HUES6 (cell line): Measurements from ENCODE around the gene ARFGAP1.
"Not testable (repeated sequence)": the region's sequence is repeated elsewhere in the genome, so short reads cannot be mapped to it uniquely, and the experiment has no call there.

Experiments
- H3K27ac ChIP-seq: 2 replicates; pipeline ENCODE4 v1.7.0; 2013; ENCODE audit warnings: low read depth, mild to moderate bottlenecking, low read length, inconsistent platforms
- H3K27me3 ChIP-seq: 2 replicates; pipeline ENCODE4 v1.6.1; 2013; ENCODE audit warnings: low read length; ENCODE audit not compliant: control insufficient read depth, insufficient read depth
- H3K36me3 ChIP-seq: 2 replicates; pipeline ENCODE4 v1.6.1; 2013; ENCODE audit warnings: low read length; ENCODE audit not compliant: control insufficient read depth, insufficient read depth
- H3K4me1 ChIP-seq: 2 replicates; pipeline ENCODE4 v1.6.1; 2013; ENCODE audit warnings: low read length; ENCODE audit not compliant: control insufficient read depth, insufficient read depth
- H3K4me3 ChIP-seq: 2 replicates; pipeline ENCODE4 v1.5.1; 2013; ENCODE audit warnings: low read depth, low read length
- H3K9ac ChIP-seq: one replicate; pipeline ENCODE4 v1.6.1; 2013; ENCODE audit warnings: mild to moderate bottlenecking, low read length
- H3K9me3 ChIP-seq: 2 replicates; pipeline ENCODE4 v1.6.1; 2013; ENCODE audit warnings: low read depth, low read length; ENCODE audit not compliant: control insufficient read depth, insufficient read depth

Gene ARFGAP1

DNA sequence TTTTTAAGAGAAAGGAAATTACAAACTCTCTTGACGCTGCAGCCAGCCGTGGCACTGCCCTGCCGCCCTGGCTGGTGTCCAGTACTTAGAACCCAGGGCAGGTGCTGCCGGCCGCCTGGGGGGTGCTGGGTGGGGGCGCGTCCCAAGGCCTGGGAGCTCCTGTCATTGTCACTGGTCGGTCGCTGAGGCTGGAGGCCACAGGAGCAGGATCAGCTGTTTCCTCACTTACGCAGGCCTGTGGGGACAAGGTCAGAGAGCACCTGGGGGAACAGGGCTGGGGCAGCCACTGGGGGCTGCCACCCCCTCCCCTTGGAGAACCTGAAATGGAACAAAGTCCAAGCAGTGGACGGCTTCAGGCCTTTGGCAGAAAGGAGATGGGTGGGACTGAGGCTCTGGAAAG is 31.3 kb upstream of the ARFGAP1 start:
- H3K27ac ChIP-seq, result no peak overlapping the region
- no peak overlapping the region for H3K4me3 ChIP-seq
- H3K4me1 ChIP-seq, result no peaks in the 10 kb centered on the region; the same call in 1 of the 2 replicates
- peaks cover 2% of the 10 kb centered on the region; the same call in 1 of the 2 replicates for H3K27me3 ChIP-seq
- H3K9ac ChIP-seq, result no peak overlapping the region
- H3K36me3 ChIP-seq, result no peaks in the 10 kb centered on the region
- no peaks in the 10 kb centered on the region for H3K9me3 ChIP-seq

- Histone ChIP-seq H3K4me1 (peaks cover 12% of the 10 kb centered on the region), H3K27ac (no peak overlapping the region), H3K36me3 (no peaks in the 10 kb centered on the region), H3K4me3 (no peak overlapping the region), H3K9me3 (no peaks in the 10 kb centered on the region), H3K27me3 (peaks cover 7% of the 10 kb centered on the region; the same call in 1 of the 2 replicates), H3K9ac (no peak overlapping the region)
These were observed 29.9 kb upstream of the ARFGAP1 start for GRCh38 chr20:63242736-63243135.

DNA sequence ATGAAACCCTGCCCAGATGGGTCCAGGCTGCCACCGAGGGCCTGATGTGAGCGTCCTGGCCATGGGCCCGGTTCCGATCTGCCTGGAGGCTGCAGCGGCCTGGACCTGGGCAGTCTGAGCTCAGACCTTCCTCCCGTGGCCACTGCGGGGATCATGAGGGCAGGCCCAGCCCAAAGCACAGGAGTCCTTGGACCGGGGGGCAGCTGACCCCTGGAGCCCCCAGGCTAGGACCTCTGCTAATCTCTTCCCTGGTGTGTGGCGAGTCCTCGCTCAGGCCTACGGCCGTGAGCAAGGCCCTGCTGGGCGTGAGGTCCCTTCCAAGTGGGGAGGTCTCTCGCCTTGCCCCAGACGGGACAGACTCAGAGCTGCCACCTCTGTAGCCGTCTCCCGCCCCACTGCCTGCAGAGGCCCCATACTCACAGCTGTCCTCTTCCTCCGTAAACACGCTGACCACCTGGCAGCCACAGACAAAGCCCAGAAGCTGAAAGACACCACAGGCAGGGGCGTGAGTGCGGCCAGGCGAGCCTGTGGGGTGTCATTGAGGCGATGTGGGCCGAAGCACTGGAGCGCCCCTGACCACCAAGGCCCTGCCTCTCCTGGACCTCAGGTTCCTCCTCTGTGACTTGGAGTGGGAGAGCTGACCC is 28.9 kb upstream of the ARFGAP1 start:
- H3K4me3 ChIP-seq, result no peak overlapping the region
- H3K27me3 ChIP-seq, result peaks cover 9% of the 10 kb centered on the region; the same call in 1 of the 2 replicates
- no peaks in the 10 kb centered on the region for H3K36me3 ChIP-seq
- H3K9me3 ChIP-seq, result no peaks in the 10 kb centered on the region
- no peak overlapping the region for H3K27ac ChIP-seq
- peaks cover 20% of the 10 kb centered on the region for H3K4me1 ChIP-seq
- no peak overlapping the region for H3K9ac ChIP-seq

GRCh38 chr20:63244468-63244867 is 28.1 kb upstream of the ARFGAP1 start:
- Histone ChIP-seq H3K9ac (no peak overlapping the region), H3K27me3 (peaks cover 9% of the 10 kb centered on the region; the same call in 1 of the 2 replicates), H3K27ac (no peak overlapping the region), H3K4me3 (no peak overlapping the region), H3K9me3 (no peaks in the 10 kb centered on the region), H3K36me3 (no peaks in the 10 kb centered on the region), H3K4me1 (peaks cover 20% of the 10 kb centered on the region)

DNA sequence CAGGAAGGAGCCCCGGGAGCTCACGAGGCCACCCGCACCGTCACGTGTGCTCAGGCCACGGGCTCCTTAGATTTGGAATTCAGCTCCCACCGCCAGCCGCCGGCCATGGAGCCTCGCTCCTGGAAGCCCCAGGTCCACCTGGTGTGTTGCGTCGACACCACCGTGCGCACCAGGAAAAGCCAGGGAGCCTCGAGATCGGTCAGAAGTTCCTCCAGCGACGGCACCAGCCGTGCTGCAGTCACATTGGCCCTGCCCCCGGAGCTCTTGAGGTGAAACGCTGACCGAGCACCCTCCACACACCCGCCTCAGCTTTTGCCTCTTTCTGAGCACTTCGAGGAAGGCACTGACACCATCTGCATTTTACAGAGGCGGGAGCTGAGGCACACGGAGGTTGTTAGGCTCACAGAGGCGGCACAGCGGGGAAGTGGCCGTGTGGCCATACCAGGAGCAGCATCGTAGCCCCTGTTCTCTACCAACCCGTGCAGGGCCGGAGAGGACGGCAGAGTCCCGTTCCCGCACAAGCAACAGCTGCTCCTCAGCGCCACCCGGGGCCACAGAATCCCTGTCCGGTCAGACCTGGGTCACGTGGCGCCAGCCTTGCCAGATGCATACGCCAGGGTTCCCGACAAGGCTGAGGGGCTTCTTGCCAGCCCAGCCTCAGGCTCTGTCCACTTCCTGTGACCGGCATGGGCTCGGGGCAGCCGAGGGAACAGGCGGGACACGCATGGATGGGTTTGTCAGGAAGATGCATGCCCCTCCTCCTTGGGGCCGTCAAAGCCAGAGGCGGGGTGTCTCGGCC is 25.9 kb upstream of the ARFGAP1 start:
- H3K9ac ChIP-seq, result no peak overlapping the region
- H3K27ac ChIP-seq, result no peak overlapping the region

DNA sequence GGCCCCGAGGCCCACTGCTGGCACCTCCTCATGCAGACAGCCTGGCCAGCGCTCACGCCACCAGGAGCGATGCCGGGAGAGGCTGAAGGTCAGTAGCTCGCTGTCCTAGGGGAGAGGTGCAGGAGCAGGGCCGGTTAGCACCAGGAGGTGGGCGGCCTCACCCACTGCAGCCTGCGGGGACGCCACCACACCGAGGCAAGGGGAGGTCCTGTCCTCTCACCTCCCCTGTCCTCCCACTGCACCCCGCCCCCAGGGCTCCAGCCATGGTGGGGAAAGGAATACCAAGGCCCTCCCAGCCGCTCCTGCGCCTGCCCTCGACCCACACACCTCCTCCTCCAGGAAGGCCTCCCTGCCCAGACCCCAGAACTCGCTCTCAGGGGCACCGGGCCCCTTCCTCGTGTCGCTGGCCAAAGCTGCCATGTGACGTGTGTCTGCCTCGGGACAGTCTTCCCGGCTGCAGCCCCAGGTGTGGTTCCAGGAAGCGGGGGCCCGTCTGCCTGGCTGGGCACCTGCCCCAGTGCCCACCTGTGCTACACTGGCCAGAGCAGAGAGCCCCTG is 24.9 kb upstream of the ARFGAP1 start:
- Histone ChIP-seq H3K27me3 (peaks cover 22% of the 10 kb centered on the region), H3K4me3 (no peak overlapping the region), H3K27ac (no peak overlapping the region), H3K36me3 (no peaks in the 10 kb centered on the region), H3K4me1 (peaks cover 22% of the 10 kb centered on the region), H3K9ac (no peak overlapping the region), H3K9me3 (no peaks in the 10 kb centered on the region)

More for the DNA sequence above, 25.9 kb upstream of the ARFGAP1 start:
- H3K4me3 ChIP-seq, result no peak overlapping the region
- H3K36me3 ChIP-seq, result no peaks in the 10 kb centered on the region
- H3K27me3 ChIP-seq, result peaks cover 11% of the 10 kb centered on the region; the same call in 1 of the 2 replicates
- peaks cover 20% of the 10 kb centered on the region for H3K4me1 ChIP-seq
- no peaks in the 10 kb centered on the region for H3K9me3 ChIP-seq

DNA sequence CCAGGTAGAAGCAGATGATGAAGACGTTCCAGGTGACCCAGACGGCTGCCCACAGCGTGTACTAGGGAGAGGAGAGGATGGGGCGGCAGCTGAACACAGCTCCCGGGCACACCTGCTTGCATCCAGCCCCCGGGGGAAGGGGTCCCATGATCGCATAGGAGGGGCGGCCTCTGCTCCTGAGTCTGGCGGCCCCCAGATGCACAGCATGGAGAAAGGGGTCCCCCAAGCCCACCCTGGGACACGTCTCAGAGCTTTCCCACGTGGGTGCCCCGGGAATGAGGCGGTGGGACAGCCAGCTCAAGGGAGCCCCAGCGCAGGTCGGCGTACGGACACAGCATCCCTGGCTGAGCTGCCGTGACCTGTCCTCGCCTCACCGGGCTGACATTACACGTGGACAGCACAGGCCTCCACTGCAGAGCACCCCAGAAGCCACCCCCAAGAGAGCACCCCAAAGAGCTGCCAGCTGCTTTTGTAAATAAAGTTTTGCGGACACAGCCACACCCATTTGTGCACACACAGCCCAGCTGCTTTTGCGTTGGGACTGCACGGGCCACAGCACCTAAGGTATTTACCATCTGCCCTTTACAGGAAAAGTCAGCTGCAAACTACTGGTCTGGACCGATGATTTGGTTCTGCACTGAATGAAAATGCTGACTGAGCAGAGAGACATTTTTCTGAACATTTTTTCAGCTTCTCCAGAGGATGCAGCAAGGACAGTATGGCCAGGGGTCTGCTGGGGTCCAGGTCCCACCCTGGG is 23.6 kb upstream of the ARFGAP1 start:
- H3K9ac ChIP-seq, result no peak overlapping the region
- peaks cover 33% of the 10 kb centered on the region for H3K27me3 ChIP-seq
- H3K9me3 ChIP-seq, result no peaks in the 10 kb centered on the region
- H3K36me3 ChIP-seq, result no peaks in the 10 kb centered on the region
- peaks cover 28% of the 10 kb centered on the region for H3K4me1 ChIP-seq
- no peak overlapping the region for H3K4me3 ChIP-seq
- H3K27ac ChIP-seq, result no peak overlapping the region

GRCh38 chr20:63249891-63250290 is 22.7 kb upstream of the ARFGAP1 start:
- H3K27me3 ChIP-seq, result peaks cover 40% of the 10 kb centered on the region
- no peak overlapping the region for H3K27ac ChIP-seq
- H3K36me3 ChIP-seq, result no peaks in the 10 kb centered on the region
- no peaks in the 10 kb centered on the region for H3K9me3 ChIP-seq
- peaks cover 29% of the 10 kb centered on the region for H3K4me1 ChIP-seq
- no peak overlapping the region for H3K9ac ChIP-seq
- H3K4me3 ChIP-seq, result no peak overlapping the region

DNA sequence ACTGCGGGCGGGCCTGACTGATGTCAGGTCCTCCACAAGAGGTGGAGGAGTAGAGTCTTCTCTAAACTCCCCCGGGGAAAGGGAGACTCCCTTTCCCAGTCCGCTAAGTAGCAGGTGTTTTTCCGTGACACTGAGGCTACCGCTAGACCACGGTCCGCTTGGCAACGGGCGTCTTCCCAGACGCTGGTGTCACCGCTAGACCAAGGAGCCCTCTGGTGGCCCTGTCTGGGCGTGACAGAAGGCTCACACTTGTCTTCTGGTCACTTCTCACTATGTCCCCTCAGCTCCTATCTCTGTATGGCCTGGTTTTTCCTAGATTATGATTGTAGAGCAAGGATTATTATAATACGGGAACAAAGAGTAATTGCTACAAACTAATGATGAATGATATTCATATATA is 21.3 kb upstream of the ARFGAP1 start:
- H3K9ac ChIP-seq, H3K27ac ChIP-seq, H3K9me3 ChIP-seq, H3K4me3 ChIP-seq, H3K36me3 ChIP-seq: not testable (repeated sequence)
- Histone ChIP-seq H3K4me1 (peaks cover 41% of the 10 kb centered on the region), H3K27me3 (peaks cover 51% of the 10 kb centered on the region)

- H3K9me3 ChIP-seq, result no peaks in the 10 kb centered on the region
- H3K9ac ChIP-seq, result no peak overlapping the region
- no peak overlapping the region for H3K27ac ChIP-seq
- peaks cover 57% of the 10 kb centered on the region for H3K27me3 ChIP-seq
- no peak overlapping the region for H3K4me3 ChIP-seq
- no peaks in the 10 kb centered on the region for H3K36me3 ChIP-seq
- peaks cover 33% of the 10 kb centered on the region for H3K4me1 ChIP-seq
These were observed 20.3 kb upstream of the ARFGAP1 start for GRCh38 chr20:63252284-63252711.
